Mammary epithelial cell (primary cell): Measurements from ENCODE around the gene AKAP1.

ENCODE experiments used
- EZH2 ChIP-seq: IDR thresholded peaks from 2 replicates; pipeline ENCODE4 v1.6.1; 2012; ENCODE audit warnings: low read length, inconsistent platforms, borderline replicate concordance
- TF ChIP-seq, protein P1 (sequence below), 2 donors: IDR thresholded peaks in 1 of 2; conservative IDR thresholded peaks in 1 of 2; 2 replicates each; pipeline ENCODE4 v1.5.1; 2011 to 2012; ENCODE audit warnings: inconsistent platforms in 2 of 2, low read length in 2 of 2, mild to moderate bottlenecking in 2 of 2, control low read depth in 1 of 2, low read depth in 1 of 2; ENCODE audit not compliant: insufficient read depth in 1 of 2; ENCODE audit errors: extremely low read depth in 1 of 2

GRCh38 chr17:57109393-57110151 lies 24.5 kb downstream of the AKAP1 start:
- TF ChIP-seq, protein P1, sequence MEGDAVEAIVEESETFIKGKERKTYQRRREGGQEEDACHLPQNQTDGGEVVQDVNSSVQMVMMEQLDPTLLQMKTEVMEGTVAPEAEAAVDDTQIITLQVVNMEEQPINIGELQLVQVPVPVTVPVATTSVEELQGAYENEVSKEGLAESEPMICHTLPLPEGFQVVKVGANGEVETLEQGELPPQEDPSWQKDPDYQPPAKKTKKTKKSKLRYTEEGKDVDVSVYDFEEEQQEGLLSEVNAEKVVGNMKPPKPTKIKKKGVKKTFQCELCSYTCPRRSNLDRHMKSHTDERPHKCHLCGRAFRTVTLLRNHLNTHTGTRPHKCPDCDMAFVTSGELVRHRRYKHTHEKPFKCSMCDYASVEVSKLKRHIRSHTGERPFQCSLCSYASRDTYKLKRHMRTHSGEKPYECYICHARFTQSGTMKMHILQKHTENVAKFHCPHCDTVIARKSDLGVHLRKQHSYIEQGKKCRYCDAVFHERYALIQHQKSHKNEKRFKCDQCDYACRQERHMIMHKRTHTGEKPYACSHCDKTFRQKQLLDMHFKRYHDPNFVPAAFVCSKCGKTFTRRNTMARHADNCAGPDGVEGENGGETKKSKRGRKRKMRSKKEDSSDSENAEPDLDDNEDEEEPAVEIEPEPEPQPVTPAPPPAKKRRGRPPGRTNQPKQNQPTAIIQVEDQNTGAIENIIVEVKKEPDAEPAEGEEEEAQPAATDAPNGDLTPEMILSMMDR (conservative IDR thresholded peaks at IDR 0.05 in 1 of 2, IDR thresholded peaks at IDR 0.05 in 1 of 2; ENCODE audit: extremely low read depth in 1 of 2, insufficient read depth in 1 of 2, low read depth in 1 of 2, low read length in 2 of 2), result peak; percentile 38 to 48
- TF ChIP-seq EZH2, result no peak
